Activated CD4-positive, alpha-beta T cell treated with anti-CD3 and anti-CD28 coated beads for 36 hours (primary cell): ENCODE measurements around the gene RASA3. TPM values are rescaled to one million over a fixed set of nuclear protein-coding genes. Genes with fewer than 3 reads are reported as not detected.

Experiments
- ATAC-seq: fragments of 200-7000 bp; cut with Tn5 transposase; one replicate; pipeline ENCODE4 v1.10.0; 2021; ENCODE audit warnings: mild to moderate bottlenecking, moderate library complexity
- CTCF ChIA-PET: fragments of 350-600 bp; sonication (Branson Sonifier 250); formaldehyde crosslinking; loops from one replicate; lab custom pipeline; 2021; ENCODE audit warnings: antibody characterized with exemption; lab: Charles Lee
- POLR2A ChIA-PET: fragments of 350-600 bp; sonication (Branson Sonifier 250); formaldehyde crosslinking; loops from one replicate; lab custom pipeline; 2021; ENCODE audit warnings: antibody characterized with exemption, inconsistent platforms; lab: Charles Lee
- DNase-seq: peaks from one replicate; pipeline ENCODE4 v3.0.0-alpha.2; 2020
- H3K27ac Mint-ChIP-seq: one replicate; pipeline ENCODE4 v1.8.0; 2021; ENCODE audit warnings: mixed read lengths
- H3K27me3 Mint-ChIP-seq: one replicate; pipeline ENCODE4 v1.8.0; 2021; ENCODE audit warnings: mixed read lengths
- H3K36me3 Mint-ChIP-seq: one replicate; pipeline ENCODE4 v1.8.0; 2021; ENCODE audit warnings: low read depth, mixed read lengths
- H3K4me1 Mint-ChIP-seq: one replicate; pipeline ENCODE4 v1.8.0; 2021; ENCODE audit warnings: mixed read lengths
- H3K4me3 Mint-ChIP-seq: one replicate; pipeline ENCODE4 v1.8.0; 2021; ENCODE audit warnings: mild to moderate bottlenecking, moderate library complexity, mixed read lengths
- H3K9me3 Mint-ChIP-seq: one replicate; pipeline ENCODE4 v1.8.0; 2021; ENCODE audit warnings: low read depth, mixed read lengths
- intact Hi-C, 2 experiments: fragments of 100-400 bp; cut with DNase I in 1 of 2; cut with micrococcal nuclease in 1 of 2; formaldehyde crosslinking; loops; one replicate each; pipeline versions ENCODE4 v1.14.2 to v1.15.1; 2022 to 2024; cut with DNase I, micrococcal nuclease
- total RNA-seq, 2 experiments: library from RNA; stranded (reverse); gene quantifications; one replicate each; pipeline ENCODE4 v1.2.3, GENCODE V29; 2021

RASA3 gene
- total RNA-seq, 2 experiments from 2014 or later, result 33.0 to 34.7 TPM

DNA sequence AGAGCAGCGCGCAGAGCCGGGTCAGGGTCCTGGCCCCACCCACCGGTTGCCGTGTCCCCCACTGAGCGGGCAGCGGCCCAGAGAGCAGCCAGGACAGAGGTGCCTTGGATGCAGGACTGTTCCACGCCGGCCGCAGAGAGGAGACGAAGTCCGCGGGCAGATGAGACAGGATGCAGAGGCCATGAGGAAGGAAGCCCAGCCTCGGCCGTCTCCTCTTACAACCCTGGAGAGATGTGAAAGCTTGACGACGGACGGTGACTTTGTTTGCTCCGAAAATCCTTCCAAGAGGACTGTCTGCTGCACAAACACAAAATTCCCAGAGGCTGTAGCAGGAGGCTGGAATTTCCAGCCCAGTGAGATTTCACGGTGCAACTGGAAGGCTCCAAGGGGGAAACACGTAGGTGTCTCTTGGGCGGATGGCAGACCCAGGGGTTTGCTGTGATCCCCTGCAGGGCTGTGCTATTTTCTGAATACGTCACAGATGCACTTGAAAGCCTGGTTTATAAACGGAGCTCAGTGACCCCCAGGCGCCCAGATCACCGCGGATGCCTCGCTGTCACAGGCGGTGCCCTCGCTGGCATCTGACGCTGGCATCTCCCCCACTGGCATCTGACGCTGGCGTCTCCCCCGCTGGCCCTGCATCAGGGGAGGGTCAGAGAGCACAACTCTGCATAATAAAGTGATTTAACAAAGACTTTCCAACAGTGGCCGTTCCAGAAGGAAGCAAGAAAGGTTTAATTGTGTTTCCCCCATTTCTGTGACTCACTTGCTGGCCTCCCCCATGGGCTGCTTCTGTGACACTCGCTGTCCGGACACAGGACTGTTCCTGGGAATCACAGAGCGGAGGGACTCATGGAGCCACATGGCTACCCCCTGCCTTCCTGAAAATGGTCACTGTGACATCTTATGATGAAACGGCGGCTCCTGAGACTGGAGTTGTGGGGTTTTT lies 96.6 kb downstream of the RASA3 start:
- peaks cover 7% of the 10 kb centered on the region for H3K9me3 Mint-ChIP-seq
- POLR2A ChIA-PET, result no interaction called here
- peaks cover 21% of the 10 kb centered on the region for H3K36me3 Mint-ChIP-seq
- intact Hi-C loops, result no loop called here
- H3K27ac Mint-ChIP-seq, result no peak overlapping the region
- peaks cover 11% of the 10 kb centered on the region for H3K4me1 Mint-ChIP-seq
- DNase-seq (no peak), ATAC-seq (no peak)
- H3K27me3 Mint-ChIP-seq, result no peaks in the 10 kb centered on the region
- CTCF ChIA-PET, result no interaction called here
- no peak overlapping the region for H3K4me3 Mint-ChIP-seq

DNA sequence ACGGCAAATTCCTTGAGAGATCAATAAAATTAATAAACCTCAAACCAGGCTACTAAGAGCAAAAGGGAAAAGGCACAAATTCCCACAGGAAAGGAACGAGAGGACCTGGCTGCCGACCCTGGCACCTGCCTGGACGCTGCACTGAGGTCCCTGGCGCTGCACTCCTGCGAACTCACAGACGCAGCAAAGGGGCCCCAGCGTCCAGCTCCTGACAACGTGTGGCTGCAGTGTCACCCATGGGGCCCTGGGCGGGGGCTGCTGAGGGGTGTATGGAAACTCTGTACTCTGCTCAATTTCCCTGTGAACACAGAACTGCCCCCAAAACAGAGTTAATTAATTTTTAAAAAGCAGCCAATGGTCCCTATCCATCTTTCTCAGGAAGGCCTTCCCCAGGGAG lies 97.2 kb downstream of the RASA3 start:
- peaks cover 25% of the 10 kb centered on the region for H3K36me3 Mint-ChIP-seq
- peaks cover 9% of the 10 kb centered on the region for H3K9me3 Mint-ChIP-seq
- ChIA-PET POLR2A (no interaction called here), CTCF (interaction anchor here (0.5 kb wide), 1 partner anchor 160 kb away, joined by 4 read pairs; no protein-coding TSS in a partner anchor)
- intact Hi-C loops, result no loop called here
- no peak overlapping the region for H3K4me3 Mint-ChIP-seq
- H3K27me3 Mint-ChIP-seq, result no peaks in the 10 kb centered on the region
- peaks cover 12% of the 10 kb centered on the region for H3K4me1 Mint-ChIP-seq
- H3K27ac Mint-ChIP-seq, result peak overlapping the region; percentile 65
- no peak for ATAC-seq
- DNase-seq, result no peak

DNA sequence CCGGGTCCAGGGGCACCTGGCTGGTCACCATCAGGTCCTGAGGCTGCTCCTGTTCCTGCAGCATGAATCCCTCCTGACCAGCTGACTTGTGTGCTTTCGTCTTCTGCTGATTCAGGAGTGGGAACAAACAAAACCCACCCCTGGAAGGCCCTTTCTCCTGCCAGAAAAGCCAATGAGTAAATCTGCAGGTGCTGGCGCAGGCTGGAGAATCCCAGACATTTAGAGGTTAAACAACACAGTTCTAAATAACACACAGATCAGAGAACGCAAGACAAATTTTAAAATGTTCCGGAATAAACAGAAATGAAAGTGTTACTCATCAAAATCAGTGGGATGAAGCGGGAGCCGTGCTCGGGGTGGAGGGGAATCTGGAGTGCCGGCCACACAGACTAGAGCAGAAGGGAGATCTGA lies 97.9 kb downstream of the RASA3 start:
- peaks cover 25% of the 10 kb centered on the region for H3K36me3 Mint-ChIP-seq
- ChIA-PET CTCF (interaction anchor here (0.5 kb wide), 1 partner anchor 160 kb away, joined by 4 read pairs; no protein-coding TSS in a partner anchor), POLR2A (no interaction called here)
- no peak overlapping the region for H3K4me3 Mint-ChIP-seq
- H3K4me1 Mint-ChIP-seq, result peaks cover 12% of the 10 kb centered on the region
- no peaks in the 10 kb centered on the region for H3K27me3 Mint-ChIP-seq
- DNase-seq (no peak), ATAC-seq (no peak)
- intact Hi-C loops, result no loop called here
- H3K9me3 Mint-ChIP-seq, result peaks cover 9% of the 10 kb centered on the region
- peak overlapping the region; percentile 68 for H3K27ac Mint-ChIP-seq

DNA sequence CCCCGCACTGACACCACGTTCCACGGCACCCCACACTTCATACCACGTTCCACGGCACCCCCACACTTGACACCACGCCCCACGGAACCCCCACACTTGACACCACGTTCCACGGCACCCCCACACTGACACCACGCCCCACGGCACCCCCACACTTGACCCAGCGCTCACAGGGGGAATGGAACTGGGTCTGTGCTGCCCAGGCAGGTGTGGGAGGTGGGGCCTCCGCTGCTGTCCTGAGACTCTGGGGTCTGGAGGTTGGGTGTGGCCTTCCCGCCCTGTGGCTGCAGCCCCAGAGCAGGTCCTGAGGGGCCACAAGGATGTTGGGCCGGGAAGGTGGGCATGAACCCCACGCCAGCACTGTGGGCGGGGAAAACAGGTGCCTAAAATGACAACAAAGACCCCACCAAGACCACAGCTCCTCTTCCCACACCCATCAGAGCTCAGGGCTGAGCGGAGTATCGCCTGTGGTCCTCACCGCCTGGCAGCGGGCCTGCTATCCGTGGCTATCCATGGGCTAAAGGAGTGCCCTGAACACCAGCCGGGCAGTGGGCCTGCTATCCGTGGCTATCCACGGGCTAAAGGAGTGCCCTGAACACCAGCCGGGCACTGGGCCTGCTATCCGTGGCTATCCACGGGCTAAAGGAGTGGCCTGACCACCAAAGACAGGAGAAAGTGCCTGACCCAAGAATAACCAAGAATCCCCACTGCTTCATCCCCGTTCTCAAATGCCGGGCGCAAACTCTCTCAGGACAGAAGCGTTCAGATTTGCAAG lies 98.7 kb downstream of the RASA3 start:
- H3K4me3 Mint-ChIP-seq, result no peak overlapping the region
- no peak for ATAC-seq
- peaks cover 25% of the 10 kb centered on the region for H3K36me3 Mint-ChIP-seq

DNA sequence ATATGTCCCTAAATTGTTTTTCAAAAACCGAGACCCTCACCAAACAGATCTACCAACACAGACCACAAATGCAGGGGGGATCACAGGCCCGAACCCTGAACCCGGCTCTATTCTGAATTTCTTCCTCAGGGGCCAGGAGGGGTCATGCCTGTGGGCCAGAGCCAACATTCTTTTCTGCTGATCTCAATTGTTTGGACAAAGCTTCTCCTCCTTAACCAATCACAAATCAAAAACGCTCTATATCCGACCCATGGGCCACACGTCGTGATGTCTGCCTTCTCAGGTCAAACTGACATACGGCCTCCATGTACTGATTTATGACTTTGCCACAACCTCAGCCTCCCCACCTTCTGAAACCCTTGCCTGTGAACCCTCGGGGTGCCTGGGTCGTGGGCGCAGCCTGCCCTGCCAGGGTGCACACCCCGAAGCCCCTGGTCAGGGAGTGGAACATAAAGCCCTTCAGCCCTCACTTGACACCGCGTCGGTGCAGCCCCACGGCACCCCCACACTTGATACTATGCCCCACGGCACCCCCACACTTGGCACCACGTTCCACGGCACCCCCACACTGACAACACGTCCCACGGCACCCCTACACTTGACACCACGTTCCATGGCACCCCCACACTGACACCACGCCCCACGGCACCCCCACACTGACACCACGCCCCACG lies 100.2 kb downstream of the RASA3 start:
- Mint-ChIP-seq H3K36me3 (peaks cover 20% of the 10 kb centered on the region), H3K9me3 (peaks cover 9% of the 10 kb centered on the region), H3K4me1 (peaks cover 12% of the 10 kb centered on the region), H3K27me3 (no peaks in the 10 kb centered on the region), H3K4me3 (no peak overlapping the region), H3K27ac (peak overlapping the region; percentile 51)
- no peak for ATAC-seq
- CTCF ChIA-PET, result no interaction called here
- DNase-seq, result no peak
- POLR2A ChIA-PET, result no interaction called here
- intact Hi-C loops, result no loop called here

More for the DNA sequence above, 98.7 kb downstream of the RASA3 start:
- ChIA-PET POLR2A (no interaction called here), CTCF (no interaction called here)
- Mint-ChIP-seq H3K27ac (no peak overlapping the region), H3K9me3 (peaks cover 9% of the 10 kb centered on the region), H3K27me3 (no peaks in the 10 kb centered on the region), H3K4me1 (peaks cover 12% of the 10 kb centered on the region)
- intact Hi-C loops, result no loop called here
- DNase-seq, result no peak

DNA sequence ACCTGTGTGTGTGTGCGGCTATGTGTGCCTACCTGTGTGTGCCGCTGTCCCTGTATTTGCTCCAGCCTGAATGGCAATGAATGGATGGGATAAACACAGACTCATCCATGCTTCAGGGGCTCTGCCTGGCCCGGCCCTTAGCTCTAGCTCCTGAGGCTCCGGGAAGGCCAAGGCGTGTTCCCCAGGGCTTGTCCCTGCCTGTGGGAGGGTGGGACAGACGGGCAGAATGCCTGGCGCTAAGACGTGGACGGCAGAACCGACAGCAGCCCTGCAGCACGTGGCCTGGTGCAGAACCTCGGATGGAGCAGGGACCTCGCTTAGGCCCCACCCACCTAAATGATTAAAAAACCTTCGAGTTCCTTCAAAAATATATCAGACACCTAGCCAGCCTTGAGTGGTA lies 100.8 kb downstream of the RASA3 start:
- peaks cover 9% of the 10 kb centered on the region for H3K9me3 Mint-ChIP-seq
- POLR2A ChIA-PET, result interaction anchor here (0.5 kb wide), 1 partner anchor 12 kb away, joined by 4 read pairs; no protein-coding TSS in a partner anchor
- intact Hi-C loops, result no loop called here
- CTCF ChIA-PET, result no interaction called here
- no peaks in the 10 kb centered on the region for H3K27me3 Mint-ChIP-seq
- H3K4me3 Mint-ChIP-seq, result no peak overlapping the region
- DNase-seq, result no peak
- peaks cover 19% of the 10 kb centered on the region for H3K36me3 Mint-ChIP-seq
- no peak overlapping the region for H3K27ac Mint-ChIP-seq
- ATAC-seq, result no peak
- peaks cover 12% of the 10 kb centered on the region for H3K4me1 Mint-ChIP-seq

DNA sequence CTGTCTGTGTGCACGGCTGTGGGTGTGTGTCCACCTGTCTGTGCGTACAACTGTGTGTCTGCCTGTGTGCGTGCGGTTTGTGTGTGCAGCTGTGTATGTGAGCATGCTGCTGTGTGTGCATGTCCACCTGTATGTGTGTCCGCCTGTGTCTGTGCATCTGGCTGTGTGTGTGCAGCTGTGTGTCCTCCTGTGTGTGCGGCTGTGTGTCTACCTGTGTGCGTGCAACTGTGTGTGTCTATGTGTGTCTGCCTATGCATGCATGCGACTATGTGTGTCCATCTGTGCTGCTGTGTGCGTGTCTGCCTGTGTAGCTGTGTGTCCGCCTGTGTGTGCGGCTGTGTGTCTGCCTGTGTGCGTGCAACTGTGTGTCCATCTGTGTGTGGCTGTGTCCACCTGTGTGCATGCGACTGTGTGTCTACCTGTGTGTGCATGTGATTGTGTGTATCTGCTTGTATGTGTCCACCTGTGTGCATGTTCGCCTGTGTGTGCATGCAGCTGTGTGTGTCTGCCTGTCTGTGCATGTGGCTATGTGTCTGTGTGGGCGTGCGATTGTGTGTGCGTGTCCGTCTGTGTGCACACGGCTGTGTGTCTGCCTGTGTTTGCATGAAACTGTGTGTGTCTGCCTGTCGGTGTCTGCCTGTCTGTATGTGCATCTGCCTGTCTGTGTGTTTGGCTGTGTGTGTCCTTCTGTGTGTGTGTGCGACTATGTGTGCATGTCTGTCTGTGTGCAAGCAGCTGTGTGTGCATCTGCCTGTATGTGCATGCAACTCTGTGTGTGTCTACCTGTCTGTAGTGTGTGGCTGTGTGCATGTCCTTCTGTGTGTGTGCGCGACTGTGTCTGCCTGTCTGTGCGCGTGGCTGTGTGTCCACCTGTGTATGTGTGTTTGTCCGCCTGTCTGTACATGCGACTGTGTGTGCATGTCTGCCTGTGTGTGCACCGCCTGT lies 101.5 kb downstream of the RASA3 start:
- ATAC-seq (no peak), DNase-seq (no peak)
- H3K4me3 Mint-ChIP-seq, result no peak overlapping the region
- H3K27ac Mint-ChIP-seq, result peak overlapping the region; percentile 63
- no peaks in the 10 kb centered on the region for H3K27me3 Mint-ChIP-seq
- H3K9me3 Mint-ChIP-seq, result peaks cover 9% of the 10 kb centered on the region
- POLR2A ChIA-PET, result interaction anchor here (0.5 kb wide), 1 partner anchor 12 kb away, joined by 4 read pairs; no protein-coding TSS in a partner anchor
- H3K4me1 Mint-ChIP-seq, result peaks cover 12% of the 10 kb centered on the region
- intact Hi-C loops, result no loop called here
- CTCF ChIA-PET, result no interaction called here
- peaks cover 21% of the 10 kb centered on the region for H3K36me3 Mint-ChIP-seq

DNA sequence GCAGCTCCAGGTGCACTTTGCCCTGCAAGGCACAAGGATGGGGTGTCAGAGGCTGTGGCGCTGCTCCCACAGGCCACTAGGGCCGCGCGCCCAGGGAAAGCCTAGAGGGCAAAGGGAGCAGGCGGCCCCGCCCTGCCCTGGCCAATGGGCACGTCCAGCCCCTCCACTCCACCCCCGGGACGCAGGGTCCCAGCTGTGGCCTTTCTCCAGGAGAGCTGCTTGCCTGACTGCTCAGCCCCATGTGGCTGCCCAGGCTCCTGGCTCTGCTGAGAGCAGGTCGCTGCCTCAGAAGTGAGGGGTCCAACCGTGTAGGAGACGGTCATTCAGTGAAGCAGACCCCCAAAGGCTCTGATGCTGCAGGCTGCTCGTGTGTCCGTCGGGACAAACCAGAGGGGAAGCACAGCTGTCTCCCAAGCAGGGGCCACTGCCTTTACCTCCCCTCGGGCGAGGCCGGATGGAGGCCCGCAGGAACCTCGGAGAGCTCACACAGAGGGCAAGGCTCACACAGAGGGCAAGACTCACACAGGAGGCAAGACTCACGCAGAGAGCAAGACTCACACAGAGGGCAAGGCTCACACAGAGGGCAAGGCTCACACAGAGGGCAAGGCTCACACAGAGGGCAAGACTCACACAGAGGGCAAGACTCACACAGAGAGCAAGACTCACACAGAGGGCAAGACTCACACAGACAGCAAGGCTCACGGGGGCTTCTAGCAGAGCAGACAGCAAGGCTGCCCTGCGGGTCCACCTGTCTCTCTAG lies 102.4 kb downstream of the RASA3 start:
- CTCF ChIA-PET, result no interaction called here
- no peaks in the 10 kb centered on the region for H3K27me3 Mint-ChIP-seq
- peaks cover 12% of the 10 kb centered on the region for H3K4me1 Mint-ChIP-seq
- DNase-seq (no peak), ATAC-seq (no peak)
- intact Hi-C loops, result no loop called here
- peaks cover 22% of the 10 kb centered on the region for H3K36me3 Mint-ChIP-seq
- POLR2A ChIA-PET, result no interaction called here
- H3K9me3 Mint-ChIP-seq, result peaks cover 9% of the 10 kb centered on the region
- no peak overlapping the region for H3K27ac Mint-ChIP-seq
- no peak overlapping the region for H3K4me3 Mint-ChIP-seq

DNA sequence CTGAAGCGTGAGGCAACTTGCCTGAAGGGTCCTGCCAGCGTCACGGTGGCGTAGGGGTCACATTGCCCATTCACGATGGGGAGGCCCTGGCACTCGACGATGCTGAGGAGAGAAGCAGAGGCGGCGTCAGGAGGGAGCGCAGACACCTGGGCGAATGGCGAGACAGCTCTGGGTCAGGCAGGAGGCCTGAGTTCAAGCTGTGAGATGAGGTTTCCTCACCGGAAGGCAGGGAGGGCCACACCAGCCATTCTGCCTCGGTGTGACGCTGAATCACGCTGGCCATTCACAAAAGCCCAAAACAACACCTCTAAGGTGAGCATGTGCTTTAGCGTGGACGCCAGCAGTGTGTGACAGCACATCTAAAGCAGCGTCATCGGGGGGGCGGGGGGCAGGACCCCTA lies 104.6 kb downstream of the RASA3 start:
- CTCF ChIA-PET, result interaction anchor here (0.9 kb wide), 1 partner anchor 192 kb away, joined by 3 read pairs; no protein-coding TSS in a partner anchor
- intact Hi-C loops, result no loop called here
- no peaks in the 10 kb centered on the region for H3K27me3 Mint-ChIP-seq
- ATAC-seq (no peak), DNase-seq (no peak)
- H3K4me1 Mint-ChIP-seq, result peaks cover 10% of the 10 kb centered on the region
- POLR2A ChIA-PET, result no interaction called here
- peaks cover 26% of the 10 kb centered on the region for H3K36me3 Mint-ChIP-seq
- peaks cover 9% of the 10 kb centered on the region for H3K9me3 Mint-ChIP-seq
- no peak overlapping the region for H3K27ac Mint-ChIP-seq
- no peak overlapping the region for H3K4me3 Mint-ChIP-seq
